ENCODE data around the gene PMEL.
"Not testable (repeated sequence)": the region's sequence is repeated elsewhere in the genome, so short reads cannot be mapped to it uniquely, and the experiment has no call there.

The PMEL gene

GRCh38 chr12:55938826-55939501 is 26.9 kb downstream of the PMEL start:
- DNase-seq = no peak

GRCh38 chr12:55937981-55938380 is 27.9 kb downstream of the PMEL start:
- no peak for DNase-seq

- no peak for DNase-seq
These were observed 30.1 kb downstream of the PMEL start for GRCh38 chr12:55935738-55936151.

- DNase-seq = no peak
These were observed 31.1 kb downstream of the PMEL start for GRCh38 chr12:55934773-55935172.

GRCh38 chr12:55933799-55934742 is 31.8 kb downstream of the PMEL start:
- no peak for DNase-seq

- DNase-seq = peak in 1 of 2 donors; percentile 56
These were observed 32.6 kb downstream of the PMEL start for GRCh38 chr12:55933169-55933798.

- no peak for DNase-seq
These were observed 33.3 kb downstream of the PMEL start for GRCh38 chr12:55932551-55932910.

GRCh38 chr12:55931780-55932550 is 33.9 kb downstream of the PMEL start:
- peak in 1 of 2 donors; percentile 47 for DNase-seq

- no peak for DNase-seq
These were observed 34.5 kb downstream of the PMEL start for GRCh38 chr12:55931317-55931779.

- DNase-seq = peak in 1 of 2 donors; percentile 58
These were observed 35.0 kb downstream of the PMEL start, which contains the start of gene DGKA for GRCh38 chr12:55930771-55931316. Gene DGKA, plus strand, starts transcription at chr12:55931162. Its CDS starts 5,342 bp downstream, at chr12:55936504.

GRCh38 chr12:55929306-55929791 is 36.5 kb downstream of the PMEL start:
- no peak for DNase-seq

- peak; percentile 45 to 69 for DNase-seq
These were observed 38.0 kb downstream of the PMEL start, which contains the start of gene PYM1 for GRCh38 chr12:55927588-55928502. Gene PYM1, minus strand, starts transcription at chr12:55927894. Its CDS starts 133 bp downstream, at chr12:55927761.

GRCh38 chr12:55926738-55927587 is 38.9 kb downstream of the PMEL start:
- peak; percentile 77 to 88 for DNase-seq

GRCh38 chr12:55925870-55926737 is 39.7 kb downstream of the PMEL start:
- no peak for DNase-seq

- no peak for DNase-seq
These were observed 40.5 kb downstream of the PMEL start for GRCh38 chr12:55925371-55925770.

GRCh38 chr12:55923648-55924047 is 42.2 kb downstream of the PMEL start:
- not testable (repeated sequence) for DNase-seq

- no peak for DNase-seq
These were observed 43.7 kb downstream of the PMEL start for GRCh38 chr12:55922126-55922525.

GRCh38 chr12:55919032-55919431 is 46.8 kb downstream of the PMEL start:
- not testable (repeated sequence) for DNase-seq

- no peak for DNase-seq
These were observed 50.4 kb downstream of the PMEL start for GRCh38 chr12:55915482-55915859.
